ENCODE results near the gene VPS13D.

VPS13D gene

DNA sequence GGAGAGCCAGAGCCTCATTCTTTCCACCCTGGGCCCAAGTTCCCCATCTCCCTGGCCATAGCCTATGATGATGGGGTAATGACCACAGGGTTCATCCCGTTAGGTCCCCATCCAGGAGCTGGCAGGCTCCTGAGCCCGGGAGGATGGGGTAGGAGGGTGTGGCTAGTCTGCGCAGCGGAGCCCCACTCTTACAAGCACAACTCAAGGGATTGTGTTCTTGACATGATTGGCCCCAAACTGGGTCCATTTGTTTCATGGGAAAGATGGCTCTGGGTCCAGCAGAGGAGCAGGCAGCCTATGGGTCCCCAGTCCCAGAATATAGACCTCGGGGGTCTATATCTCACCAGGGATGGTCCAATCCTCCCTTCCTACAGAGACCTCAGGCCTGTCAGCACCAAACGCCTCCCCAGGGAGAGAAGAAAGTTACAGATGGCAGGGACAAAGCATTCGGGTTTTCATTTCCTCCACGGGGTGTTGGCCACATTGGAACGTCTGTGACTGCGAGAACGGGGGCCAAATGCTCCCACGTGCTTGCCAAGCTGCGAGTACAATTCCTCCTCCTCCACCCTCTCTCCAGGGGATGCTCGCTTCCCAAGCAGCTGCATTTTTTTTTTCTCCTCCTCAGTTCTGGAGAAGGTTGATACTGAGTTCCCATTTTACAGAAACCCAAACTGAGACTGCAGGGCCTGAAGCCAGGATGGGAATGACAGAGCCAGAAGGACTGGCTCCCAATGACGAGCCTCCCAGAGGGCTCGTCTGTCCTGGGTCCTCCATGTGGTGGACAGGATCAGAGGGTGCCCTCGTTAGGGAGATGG is 317.1 kb downstream of the VPS13D start:
- no peak for DNase-seq

DNA sequence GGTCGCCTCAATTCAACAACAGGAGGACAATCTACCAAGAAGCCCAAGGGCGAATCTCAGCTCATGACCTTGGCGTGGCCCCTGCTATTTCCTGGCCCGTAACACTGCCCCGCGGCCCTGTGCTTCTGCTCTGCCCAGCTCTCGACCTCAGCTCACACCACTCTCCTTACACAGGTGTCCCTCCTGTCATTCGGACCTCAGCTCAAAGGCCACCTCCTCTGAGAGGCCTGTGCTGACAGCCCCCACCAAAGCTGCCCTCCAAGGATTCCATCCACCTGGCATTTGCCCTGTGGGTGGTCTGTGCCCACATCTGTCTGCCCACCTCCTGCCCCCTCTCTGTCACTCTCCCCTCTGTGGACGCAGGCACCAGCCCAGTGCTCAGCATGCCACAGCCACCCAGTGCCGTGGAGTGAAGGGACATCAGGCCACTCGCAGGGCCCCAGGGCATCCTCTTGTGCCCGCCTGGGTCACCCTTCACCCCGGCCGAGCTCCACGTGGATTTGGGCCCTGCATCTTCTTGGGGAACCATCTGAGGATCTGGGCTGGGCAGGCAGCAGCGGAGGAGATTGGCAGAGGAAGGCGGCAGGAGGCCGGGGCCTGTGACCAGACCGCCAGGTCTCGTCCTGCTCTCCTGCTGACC is 317.9 kb downstream of the VPS13D start:
- no peak for DNase-seq

DNA sequence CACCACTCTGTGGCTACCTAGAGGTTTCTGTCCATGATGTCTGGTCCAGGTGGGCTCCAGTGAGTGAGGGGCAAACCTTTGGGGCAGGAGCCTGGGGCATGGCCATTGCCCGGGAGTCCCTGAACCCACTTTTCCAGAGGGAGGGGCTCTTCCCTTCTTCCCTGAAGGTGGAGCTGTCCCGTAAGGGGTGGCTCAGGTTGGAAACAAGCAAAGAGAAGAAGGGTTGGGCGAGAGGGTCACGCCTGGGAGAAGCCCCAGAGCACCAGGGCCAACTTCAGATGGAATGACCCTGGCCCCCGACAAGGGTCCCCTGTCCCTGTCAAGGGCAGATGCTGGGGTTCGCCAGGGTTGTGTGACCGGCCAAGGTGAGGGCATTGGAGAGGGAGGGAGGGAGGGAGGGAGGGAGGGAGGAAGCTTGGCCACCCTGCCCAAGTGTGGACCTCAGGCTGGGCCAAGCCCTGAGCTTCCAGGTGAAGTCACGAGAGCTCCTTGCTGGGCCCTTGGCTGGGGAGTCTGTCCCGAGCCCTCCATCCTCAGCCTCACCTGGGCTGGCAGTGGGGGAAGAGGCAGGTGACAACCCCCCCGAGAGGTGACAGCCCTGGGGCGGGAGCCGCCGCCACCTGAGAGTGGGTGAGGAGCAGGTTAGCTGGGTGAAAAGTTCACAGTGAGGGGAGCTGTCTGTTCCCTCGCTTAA is 318.6 kb downstream of the VPS13D start:
- no peak for DNase-seq

DNA sequence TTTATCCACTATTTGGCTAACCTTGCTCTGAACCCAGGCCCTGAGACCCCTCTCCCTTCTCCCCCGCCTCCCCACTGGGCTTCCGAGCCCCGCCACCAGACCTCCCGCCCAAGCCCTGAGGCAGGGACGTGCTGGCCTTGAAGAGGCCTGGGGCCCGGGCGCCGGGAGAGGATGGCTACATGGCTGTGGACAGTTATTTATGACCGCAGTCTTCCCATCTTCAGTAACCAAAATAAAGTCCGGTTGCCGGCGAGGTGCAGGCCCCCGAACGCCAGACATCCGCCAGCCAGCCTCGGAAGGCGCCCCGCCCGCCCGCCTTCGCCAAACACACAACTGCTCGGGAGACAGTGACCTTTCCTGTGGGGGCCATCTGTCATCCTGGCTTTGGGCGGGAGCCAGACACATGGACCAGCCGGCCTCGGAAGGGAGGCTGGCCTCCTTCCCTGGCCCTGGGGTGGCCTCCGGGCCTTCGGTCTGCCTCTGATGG is 319.2 kb downstream of the VPS13D start:
- DNase-seq: no peak

DNA sequence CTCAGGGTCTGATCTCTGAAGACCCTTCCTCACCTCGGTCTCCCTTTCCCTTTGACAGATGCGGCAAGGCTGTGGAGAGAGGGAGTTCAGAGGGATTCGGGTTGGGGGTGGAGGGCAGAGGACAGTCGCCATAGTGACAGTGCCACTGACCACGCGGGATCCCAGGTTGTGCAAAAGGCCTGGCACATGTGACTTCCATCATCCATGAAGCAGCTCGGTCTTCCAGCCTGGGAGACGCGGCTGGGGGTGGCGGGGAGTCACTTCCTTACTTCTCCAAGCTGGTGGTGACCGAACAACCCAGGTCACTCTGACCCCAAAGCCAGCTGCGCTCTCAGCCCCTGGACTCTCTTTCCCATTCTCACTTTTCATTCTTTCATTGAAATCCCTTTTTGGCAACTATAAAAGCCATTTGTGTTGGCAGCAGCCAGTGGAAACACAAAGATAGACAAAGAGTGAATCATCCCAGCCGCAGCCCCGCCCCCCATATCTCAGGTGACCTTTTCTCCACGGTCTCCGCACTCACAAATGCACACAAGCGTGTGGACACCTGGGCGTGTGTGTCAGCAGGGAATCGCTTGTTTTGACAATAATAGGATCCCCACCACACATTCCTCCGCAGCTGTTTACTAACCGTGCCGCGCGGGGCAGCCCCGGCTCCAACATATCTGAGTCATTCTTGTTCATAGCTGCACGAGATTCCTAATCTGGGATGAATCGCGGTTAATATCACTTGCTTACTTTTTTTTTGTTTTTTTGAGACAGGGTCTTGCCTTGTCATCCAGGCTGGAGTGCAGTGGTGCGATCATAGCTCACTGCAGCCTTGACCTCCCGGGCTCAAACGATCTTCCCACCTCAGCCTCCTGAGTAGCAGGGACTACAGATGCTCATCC is 319.9 kb downstream of the VPS13D start:
- DNase-seq: no peak

DNA sequence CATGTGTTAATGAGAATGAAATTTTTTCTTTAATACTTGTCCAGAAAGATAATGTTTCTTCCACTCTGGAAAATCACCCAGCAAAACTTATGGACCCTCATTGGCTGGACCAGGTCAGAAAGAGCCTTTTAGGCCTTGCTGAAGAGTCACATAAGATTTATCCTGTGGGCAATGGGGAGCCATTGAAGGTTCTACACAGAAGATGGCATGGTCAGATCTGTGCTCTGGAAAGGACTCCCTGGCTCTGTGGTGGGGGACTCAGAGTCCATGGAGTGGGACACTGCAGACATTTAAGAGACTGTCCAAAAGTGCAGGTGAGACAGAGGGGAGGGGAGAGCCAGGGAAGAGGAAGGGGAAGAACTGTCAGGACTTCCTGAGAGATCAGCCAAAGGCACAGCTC is 321.8 kb downstream of the VPS13D start:
- no peak for DNase-seq

DNA sequence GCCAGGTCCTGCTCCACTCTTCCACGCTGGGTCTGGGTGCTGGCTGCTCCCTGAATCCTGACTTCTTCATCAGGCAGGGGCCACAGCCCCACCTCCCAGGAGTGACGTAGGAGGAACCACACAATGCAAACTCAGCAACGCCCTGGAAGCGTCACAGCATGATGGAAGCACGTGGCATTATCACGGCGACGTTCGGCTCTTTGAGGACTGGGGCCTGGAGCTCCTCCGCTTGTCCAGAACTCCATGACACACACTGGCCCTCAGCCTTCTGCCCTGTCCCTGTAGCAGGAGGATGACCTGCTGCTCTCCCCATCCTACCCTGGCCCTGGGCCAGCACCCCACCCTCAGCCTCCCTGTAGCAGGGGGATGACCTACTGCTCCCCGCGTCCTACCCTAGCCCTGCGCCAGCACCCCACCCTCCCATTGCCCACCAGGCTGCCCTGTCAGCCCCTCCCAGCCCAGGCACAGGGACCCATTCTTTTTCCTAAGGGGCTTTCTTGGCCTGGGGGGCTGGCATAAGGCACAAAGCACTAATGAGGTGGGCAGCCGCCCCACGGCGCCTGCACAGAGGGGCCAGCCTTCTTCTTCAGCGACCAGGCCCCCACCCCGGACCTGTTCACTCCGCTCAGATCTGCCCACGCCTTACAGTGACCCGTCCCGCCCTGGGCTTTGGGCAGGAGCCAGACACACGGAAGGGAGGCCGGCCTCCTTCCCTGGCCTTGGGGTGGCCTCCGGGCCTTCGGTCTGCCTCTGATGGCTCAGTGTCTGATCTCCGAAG is 322.5 kb downstream of the VPS13D start:
- DNase-seq: no peak

DNA sequence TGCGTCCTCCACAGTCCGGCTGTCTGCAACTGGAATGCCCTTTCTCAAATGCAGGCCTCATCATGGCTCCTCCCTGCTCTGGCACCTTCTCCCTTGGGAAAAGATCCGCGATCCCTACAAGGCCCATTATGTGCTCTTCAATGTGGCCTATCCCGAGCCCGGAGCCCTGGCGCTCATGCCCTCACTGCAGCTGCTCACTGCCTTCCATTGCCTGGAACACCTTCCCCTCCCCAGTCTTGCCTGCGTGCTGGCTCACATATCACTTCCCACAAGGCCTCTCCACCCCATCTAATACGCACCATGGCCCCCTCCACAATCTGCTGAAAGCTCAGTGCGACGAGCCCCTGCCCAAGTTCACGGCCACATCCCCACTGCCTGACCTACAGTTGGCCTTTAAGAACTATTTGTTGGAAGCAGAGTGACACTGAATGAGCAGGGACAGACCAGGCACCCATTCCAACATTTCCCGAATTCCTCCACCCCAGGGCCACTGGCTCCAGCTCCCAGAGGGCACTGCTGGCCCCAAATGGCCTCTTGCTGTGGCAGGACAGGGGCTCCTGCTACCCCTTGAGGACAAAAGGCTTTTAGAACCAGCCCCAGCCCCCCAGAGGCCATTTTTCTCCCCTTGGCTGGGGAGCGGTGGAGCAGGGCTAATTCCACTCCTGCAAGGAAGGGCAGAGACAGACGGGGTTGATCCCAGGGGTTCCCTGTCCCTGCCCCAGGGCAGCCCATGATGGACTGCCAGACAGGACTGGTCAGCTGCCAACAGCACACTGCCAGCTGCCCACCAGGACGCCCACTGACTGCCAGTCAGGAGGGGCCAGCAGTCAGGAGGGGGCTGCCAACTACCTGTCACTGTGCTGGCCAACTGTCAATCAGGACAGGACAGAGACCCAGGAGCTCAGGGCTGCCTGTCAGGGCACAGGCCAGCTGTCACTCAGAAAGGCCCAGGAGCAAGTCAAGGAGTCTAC is 323.4 kb downstream of the VPS13D start:
- no peak for DNase-seq

DNA sequence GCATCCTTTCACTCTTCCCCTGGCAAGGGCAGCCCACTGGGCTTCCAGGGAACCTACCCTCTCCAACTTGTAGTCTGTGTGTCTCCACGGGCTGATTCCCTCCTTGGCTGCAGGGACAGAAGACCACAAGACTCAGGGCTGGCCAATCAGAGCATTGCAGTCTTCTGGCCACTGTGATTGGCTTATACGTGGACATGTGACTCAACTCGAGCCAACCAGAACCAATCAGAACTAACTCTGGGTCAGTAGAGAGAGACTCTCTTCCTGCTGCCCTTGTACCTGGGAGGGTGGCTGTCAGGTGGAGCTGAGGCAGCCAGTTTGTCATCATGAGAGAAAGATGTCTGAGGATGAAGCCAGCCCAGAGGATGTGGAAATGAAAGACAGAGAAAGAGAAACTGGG is 324.1 kb downstream of the VPS13D start:
- no peak for DNase-seq

DNA sequence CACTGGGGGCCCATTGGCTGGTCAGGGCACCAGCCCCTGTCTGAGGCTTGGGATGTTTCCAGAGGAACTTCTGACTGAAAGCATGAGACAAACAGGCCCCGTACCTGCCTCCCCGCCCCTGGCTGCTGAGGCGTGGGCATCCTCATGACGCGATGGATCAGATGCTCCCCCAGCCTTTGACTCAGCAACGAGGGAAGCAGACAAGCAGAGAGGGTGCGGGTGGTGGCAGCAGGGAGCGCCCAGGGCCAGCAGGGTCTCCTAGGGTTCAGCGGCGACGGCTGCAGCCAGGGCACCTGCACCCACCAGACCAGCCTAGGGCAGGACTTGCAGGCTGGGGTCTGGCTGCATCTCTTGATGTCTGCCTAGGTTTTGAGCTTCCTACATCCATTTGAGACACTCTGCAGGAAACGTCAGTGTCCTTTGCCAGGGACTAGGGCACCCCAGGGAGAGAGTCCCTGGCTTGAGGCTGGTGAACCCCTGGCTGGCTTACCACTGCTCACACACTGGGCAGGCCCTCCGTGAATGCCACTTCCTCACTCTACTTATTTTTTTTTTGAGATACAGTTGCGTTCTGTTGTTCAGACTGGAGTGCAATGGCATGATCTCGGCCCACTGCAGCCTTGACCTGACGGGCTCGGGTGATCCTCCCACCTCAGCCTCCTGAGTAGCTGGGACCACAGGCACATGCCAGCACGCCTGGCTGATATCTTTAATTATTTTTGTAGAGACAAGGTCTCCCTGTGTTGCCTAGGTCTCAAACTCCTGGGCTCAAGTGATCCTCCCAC is 324.9 kb downstream of the VPS13D start:
- DNase-seq: no peak

DNA sequence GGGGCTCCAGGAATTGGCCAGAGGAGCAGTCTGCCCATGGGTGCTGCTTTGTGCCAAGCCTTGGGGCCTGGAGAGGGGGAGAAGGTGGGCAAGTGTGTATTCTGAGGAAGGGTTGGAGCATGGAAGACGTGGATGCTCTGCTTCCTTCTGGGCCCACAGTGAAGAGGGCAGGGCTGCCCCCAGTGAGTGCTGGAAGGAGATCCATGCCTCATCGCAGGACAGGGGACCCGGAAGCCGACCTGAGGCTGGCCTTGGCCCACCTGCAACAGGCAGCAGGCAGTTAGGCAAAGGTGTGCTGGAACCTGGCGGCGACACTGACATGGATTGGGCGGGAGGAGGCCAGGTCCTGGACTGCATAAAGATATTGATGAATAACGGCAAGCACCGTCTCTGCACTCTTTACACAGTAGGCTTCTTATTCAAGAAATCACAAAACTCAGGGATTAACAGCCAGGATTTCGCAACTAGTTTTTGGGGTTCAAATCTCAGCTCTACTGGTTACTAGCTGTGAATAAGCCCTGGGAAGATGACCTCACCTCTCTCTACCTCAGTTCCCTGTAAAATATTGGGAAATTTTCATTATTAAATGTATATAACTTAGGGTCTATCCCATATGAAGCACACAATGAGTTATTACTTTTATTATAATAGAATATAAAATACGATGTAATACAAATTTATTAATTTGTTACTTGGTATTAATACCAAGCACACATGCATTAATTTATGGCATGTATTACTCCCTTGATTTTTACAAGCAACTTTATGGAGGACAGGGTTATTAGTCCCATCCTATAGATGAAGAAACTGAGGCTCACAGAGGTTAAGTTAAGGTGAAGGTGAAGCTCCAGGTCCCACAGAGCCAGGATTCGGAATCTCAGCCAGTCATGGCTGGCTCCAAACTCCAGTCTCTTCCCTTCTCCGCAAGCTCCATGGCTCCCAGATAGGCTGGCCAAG is 325.9 kb downstream of the VPS13D start:
- DNase-seq: no peak

DNA sequence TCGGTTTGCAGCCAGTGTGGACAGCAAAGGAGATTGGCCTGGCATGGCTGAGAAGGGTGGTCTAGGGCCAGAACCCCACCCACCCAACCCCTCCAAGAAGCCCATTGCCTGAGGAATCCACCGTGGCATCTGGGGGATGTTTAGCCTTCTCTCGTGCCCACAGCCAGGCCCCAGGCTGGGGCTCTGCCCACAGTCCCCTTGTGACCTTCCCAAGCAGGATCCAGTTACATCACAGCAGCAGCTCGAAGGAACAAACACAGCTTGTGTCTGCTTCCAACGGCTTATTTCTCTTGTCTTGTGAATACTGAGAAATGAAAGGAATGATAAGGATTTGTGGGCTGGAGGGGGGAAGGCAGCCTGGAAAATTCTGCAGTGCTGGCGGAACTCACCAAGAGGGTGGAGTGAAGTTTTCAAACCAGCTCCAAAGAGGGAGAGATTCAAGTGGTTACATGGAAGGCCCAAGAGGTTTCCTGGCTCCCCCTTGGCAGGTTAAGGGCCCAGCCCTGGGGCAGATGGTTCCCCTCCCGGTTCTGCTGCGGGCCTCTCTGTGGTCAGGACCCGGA is 326.6 kb downstream of the VPS13D start:
- DNase-seq: no peak

DNA sequence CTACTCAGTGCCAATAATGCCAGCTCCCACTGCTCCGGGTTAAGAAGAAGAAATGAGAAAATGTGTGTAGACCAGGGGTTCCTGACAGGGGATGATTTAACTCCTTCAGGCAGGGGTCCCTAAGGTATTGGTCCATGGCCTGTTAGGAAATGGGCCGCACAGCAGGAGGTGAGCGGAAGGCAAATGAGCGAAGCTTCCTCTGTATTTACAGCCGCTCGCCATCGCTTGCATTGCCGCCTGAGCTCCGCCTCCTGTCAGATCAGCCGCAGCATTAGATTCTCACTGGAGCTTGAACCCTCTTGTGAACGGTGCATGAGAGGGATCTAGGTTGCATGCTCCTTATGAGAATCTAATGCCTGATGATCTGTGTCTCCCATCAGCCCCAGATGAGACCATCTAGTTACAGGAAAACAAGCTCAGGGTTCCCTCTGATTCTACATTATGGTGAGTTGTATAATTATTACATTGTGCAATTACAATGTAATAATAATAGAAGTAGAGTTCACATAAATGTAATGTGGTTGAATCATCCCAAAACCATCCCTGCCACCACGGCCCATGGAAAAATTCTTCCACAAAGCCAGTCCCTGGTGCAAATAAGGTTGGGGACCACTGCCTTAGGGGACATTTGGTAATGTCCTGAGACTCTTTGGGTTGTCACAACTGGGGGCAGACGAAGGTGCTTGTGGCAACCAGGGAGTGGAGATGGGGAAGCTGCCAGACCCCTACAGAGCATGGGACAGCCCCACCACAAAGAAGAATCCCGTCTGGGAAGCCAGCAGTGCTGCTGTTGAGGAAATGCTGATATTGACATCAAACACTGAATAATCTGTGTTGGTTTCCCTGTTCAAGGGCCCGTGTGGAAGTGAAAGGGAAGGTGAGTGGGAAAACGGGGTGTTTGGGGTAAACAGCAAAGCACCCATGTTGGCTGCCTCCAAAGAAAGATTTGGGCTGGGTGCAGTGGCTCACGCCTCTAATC is 327.4 kb downstream of the VPS13D start:
- DNase-seq: no peak

DNA sequence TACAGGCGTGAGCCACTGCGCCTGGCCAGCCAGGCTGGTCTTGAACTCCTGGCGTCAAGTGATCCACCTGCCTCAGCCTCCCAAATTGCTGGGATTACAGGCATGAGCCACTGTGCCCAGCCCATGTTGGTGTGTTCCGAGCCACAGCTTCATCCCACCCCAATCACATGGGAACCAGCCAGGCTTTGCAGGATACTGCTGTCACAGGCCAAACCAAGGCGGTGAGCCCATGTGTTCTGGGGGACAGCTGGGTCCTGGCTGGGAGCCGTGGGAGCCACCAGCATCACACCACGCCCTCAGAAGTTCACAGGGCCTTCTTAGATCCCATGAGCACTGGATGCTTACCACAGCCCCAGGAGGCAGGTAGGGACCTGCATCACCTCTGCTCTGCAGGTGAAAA is 331.3 kb downstream of the VPS13D start:
- DNase-seq: no peak

Measured in effector CD4-positive, alpha-beta T cell (primary cell).